Right kidney (tissue), 1 donor: ENCODE data around the gene PHF21B.

Source experiments
- DNase-seq: peaks from one replicate; pipeline ENCODE4 v3.0.0-alpha.2; 2016

PHF21B gene

GRCh38 chr22:44892803-44893730, 116.7 kb downstream of the PHF21B start:
- DNase-seq = no peak

GRCh38 chr22:44892243-44892642, 117.6 kb downstream of the PHF21B start:
- no peak for DNase-seq

- no peak for DNase-seq
Observed at GRCh38 chr22:44891791-44892190, 118.0 kb downstream of the PHF21B start.

- DNase-seq = no peak
Observed at GRCh38 chr22:44891293-44891747, 118.5 kb downstream of the PHF21B start.

GRCh38 chr22:44890416-44891292, 119.2 kb downstream of the PHF21B start:
- DNase-seq = no peak

GRCh38 chr22:44889255-44889878, 120.4 kb downstream of the PHF21B start:
- no peak for DNase-seq

- DNase-seq = no peak
Observed at GRCh38 chr22:44888491-44889254, 121.1 kb downstream of the PHF21B start.

- no peak for DNase-seq
Observed at GRCh38 chr22:44887941-44888366, 121.9 kb downstream of the PHF21B start.

GRCh38 chr22:44885806-44886360, 123.9 kb downstream of the PHF21B start:
- DNase-seq = no peak

GRCh38 chr22:44884968-44885805, 124.6 kb downstream of the PHF21B start:
- no peak for DNase-seq

GRCh38 chr22:44884562-44884961, 125.2 kb downstream of the PHF21B start:
- DNase-seq = no peak

- DNase-seq = no peak
Observed at GRCh38 chr22:44883011-44883421, 126.8 kb downstream of the PHF21B start.

GRCh38 chr22:44882226-44882905, 127.4 kb downstream of the PHF21B start:
- no peak for DNase-seq

GRCh38 chr22:44881624-44882023, 128.2 kb downstream of the PHF21B start:
- no peak for DNase-seq

- DNase-seq = no peak
Observed at GRCh38 chr22:44880610-44881290, 129.1 kb downstream of the PHF21B start.

- no peak for DNase-seq
Observed at GRCh38 chr22:44879301-44879680, 130.5 kb downstream of the PHF21B start.

- DNase-seq = no peak
Observed at GRCh38 chr22:44878483-44879300, 131.1 kb downstream of the PHF21B start.

GRCh38 chr22:44876921-44877320, 132.9 kb downstream of the PHF21B start:
- DNase-seq = no peak
